NCI-H2227 treated with DMSO at 0.1 percent for 48 hours (cell line): ENCODE measurements around the gene HCRTR2.
"Not testable (repeated sequence)": the region's sequence is repeated elsewhere in the genome, so short reads cannot be mapped to it uniquely, and the experiment has no call there.

ENCODE experiments used
- DNase-seq: peaks from one replicate; lab custom pipeline; 2025; lab: John Stamatoyannopoulos, UW

The HCRTR2 gene

DNA sequence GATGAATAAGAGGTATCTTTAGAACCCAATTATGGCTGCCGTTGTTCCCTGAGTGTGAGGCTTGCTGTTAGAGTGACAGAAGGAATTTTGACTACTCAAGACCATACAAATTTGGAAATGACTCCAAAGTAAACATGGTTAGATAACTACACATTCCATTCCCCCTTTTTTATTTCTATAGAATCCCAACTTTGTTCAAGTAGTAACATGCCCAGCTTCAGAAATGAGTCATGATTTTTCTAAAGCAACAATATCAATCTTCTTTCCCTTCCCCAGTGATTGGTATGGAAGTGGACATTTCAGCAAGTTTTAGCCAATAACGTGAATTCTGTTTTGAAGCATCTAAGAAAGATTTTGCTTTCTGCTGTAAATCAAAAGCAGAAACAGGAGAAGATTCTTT lies 37.8 kb downstream of the HCRTR2 start:
- DNase-seq = no peak

DNA sequence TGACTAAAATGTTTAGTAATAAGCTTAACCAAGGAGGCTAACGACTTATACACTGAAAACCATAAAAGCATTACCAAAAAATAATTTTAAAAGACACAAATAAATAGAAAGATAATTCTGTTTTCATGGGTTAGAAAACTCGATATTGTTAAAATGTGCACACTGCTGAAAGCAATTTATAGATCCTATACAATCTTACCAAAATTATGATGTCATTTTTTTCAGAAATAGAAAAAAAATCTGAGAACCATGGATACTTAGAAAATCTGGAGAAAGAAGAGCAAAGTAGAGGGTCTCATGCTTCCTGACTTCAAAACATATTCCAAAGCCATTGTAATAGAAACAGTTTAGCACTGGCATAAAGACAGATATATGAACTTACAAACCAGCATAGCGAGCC lies 46.6 kb downstream of the HCRTR2 start:
- DNase-seq = no peak

DNA sequence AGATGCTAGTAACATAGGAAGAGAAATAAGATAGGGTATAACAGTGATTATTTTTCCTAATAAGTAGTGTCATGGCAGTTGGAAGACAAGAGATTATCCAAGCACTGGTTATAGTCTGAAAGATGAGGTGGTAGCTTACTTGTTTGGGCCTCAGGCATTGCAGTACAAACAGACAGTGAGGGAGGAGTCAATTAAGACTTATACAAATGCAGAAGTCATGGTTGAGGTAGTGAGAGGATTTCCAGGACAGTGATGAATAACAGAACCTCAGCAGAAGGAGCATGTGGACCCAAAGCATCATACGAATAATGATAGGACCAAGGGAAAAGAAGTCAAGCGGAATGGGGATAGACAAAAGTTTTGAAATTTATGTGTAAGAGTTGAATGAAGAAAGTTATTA lies 53.5 kb downstream of the HCRTR2 start:
- no peak for DNase-seq

DNA sequence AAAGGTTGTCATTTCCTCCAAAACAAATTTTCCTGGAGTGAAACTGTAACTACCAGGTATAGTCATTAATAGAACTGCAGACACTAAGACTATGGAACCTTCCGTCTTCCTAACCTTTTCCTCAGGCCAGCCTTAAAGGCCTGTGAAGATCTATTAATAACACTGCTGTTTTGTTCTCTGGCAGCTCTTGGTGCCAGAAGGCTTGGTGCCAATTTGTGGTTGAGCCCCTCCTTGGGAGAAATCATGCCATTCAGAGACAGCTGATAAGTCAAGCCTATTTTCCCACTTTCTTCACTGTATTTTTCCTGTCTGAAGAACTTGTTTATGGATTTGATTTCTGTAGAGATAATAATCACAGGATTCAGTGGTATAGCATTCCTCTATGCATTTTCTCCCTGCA lies 64.8 kb downstream of the HCRTR2 start:
- no peak for DNase-seq

DNA sequence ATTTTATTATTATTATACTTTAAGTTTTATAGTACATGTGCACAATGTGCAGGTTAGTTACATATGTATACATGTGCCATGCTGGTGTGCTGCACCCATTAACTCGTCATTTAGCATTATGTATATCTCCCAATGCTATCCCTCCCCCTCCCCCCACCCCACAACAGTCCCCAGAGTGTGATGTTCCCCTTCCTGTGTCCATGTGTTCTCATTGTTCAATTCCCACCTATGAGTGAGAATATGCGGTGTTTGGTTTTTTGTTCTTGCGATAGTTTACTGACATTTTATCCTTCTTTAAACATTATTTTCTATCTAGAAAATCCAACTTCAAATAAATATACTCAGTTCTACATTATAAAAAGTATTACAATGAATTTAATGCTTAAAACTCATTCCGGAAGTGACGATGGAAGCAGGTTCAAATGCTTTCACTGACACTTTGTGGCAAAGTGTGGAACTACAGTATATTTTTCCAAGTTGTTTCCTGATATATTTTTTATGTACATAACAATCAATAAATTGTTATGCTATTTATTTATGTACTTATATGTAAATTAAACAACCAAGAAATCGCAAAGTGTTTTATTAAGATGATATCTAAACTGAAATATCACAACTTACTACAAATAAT lies 66.8 kb downstream of the HCRTR2 start:
- DNase-seq = not testable (repeated sequence)

DNA sequence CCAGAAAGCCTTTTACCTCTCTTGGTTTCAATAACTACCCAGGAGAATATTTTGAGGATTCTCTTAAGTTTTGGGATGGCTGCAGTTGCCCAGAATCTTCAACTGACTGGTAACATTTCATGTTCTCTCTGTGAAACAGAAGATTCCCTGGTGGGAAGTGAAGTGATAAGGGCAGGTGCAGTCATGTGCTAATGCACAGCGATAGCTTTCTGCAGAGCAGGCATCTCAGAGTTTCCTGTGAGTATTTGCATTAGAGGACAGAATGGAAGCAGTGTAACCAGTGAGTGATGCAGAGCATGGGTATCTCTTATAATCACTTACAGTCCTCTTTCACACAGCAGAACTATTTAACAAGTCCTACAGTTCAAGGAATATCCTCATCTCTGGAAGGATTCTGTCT lies 76.1 kb downstream of the HCRTR2 start:
- DNase-seq = no peak

DNA sequence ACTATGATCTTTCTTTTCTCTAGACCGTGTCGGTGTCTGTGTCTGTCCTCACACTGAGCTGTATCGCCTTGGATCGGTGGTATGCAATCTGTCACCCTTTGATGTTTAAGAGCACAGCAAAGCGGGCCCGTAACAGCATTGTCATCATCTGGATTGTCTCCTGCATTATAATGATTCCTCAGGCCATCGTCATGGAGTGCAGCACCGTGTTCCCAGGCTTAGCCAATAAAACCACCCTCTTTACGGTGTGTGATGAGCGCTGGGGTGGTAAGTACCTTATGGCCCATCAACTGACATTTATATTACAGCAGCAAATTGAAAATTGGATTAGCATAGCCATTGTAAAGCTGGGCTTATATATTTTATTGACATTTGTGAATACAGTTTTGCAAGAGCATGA lies 80.8 kb downstream of the HCRTR2 start:
- DNase-seq = no peak

DNA sequence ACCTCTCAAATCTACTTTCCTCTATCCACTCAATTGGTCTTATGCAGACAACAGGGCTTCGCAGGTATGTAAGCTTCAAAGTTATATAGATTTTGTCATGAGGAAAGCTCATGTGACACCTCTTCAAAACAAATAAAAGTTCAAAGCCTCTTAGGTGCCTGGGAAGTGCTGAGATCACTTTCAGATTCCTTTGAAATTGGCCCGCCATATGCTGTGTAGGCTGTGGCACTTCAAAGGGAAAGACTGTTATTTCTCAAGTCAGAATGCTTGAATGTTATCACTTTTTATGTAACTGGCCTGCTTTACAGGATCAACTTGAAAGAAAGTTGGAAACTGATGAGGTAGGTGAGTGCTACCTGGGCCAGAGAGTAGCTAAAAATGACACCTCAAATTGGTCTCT lies 85.9 kb downstream of the HCRTR2 start:
- DNase-seq = no peak

DNA sequence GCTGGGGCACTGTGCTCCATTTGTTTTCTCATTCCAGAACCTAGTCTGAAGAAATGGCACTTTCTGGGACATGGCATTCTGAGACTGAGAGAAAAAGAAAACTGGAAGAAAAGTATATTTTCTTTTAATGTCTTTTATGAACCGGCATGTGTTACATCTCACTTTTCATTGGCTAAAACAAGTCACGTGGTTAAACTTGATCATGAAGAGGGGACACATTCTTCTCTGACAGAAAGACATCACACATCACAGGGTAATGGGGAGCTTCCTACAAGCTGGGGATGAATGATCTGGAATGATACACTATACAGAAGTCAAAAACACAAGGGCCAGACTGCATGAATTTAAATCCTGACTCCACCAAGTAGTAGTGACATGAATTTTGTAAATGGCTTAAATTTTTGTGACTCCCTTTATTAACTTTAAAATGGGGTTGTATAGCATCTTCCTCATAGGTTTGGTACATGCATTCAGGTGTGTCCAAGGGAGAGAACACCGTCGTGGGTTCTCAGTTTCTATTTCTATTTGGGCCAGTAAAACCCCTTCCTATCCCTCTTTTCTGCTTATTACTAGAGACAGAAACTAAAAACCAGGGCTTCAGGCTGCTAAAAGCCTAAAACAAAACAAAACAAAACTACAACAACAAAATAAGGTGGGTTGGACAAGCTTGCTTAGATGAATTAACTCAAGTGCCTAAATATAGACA lies 91.2 kb downstream of the HCRTR2 start:
- DNase-seq = no peak

DNA sequence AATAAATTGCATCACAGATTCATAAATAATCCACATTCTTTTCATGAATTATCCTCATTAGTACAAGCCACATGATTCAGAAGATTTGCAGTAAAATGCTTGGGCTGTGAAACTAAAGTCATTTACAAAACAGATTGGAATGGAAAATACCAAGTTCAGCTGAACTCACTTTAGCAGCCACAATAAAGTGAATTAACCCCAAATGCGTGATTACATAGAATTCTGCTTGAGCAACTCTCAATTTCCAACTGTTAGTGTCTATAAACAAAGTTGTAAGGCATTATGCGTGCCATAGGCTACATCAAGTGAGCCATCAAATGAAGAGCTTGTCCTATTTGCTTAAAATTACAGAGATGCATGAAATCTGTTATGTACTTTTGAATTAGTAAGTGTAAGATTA lies 92.6 kb downstream of the HCRTR2 start:
- DNase-seq = no peak

DNA sequence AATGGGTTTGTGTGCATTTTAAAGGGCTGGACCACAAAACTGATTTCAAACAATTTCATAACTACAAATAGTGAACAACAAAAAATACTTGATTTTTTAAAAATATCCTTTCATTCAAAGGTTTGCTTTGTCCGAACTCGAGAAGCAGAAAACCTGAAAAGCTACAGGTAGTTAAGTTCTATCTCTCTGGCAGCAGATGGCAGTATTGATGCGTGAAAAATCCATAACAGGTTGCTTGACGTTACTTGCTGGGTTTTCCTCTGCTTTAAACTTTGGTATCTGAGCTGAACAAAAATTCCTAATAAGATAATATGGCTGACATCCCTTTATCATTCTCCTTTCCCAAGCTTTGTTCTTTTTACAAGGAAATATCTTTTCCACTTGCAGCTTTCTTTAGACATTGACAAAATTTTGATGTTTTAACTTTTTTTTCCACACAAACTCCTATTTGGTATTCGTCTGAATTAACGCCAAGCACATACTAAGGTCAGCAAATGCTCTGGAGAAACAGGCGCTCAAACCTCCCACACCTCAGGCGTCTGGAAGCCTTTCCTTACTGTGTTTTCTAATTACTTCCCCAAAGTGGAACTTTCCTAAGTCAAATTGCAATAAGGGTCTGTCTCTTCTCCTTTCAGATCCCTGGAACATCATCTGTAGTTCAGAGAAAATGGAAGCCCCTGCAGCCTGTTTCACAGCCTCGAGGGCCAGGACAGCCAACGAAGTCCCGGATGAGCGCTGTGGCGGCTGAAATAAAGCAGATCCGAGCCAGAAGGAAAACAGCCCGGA lies 102.6 kb downstream of the HCRTR2 start:
- DNase-seq = peak; percentile 41

DNA sequence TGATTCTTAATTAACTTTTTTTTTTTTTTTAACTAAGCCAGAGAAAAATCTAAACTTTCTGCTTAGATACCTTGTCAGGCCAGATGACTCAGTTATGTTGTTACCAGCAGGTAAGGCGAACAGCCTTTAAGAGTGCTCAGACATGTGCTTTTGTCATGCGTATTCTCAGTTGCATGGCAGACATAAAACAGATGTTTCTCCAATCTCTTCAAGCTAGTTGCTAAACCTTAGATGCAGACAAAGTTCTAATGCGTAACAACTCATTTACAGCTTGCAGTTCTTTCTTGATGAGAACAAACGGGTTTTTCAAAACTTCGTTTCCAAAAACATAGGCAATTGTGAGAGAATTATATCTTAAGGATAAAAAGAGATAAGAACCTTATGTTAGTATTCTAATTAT lies 103.3 kb downstream of the HCRTR2 start:
- DNase-seq = no peak

DNA sequence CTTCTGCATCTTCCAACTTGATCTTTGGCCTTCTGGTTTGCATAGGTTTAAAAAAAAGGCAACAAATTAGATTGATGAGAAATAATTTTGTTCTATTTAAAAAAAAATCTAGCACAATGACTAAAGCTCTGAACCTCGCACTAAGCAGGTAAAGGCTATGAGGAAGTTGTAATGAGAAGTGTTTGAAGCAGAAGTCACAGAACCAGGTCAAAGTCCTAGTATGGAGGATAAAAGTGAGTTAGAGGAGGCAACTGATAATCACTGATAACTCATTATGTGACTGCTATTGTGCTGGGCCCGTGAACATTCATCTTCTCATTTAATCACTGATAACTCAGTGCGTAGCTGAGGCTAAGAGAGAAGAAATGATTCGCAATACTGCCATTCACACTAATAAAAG lies 106.9 kb downstream of the HCRTR2 start:
- DNase-seq = no peak

DNA sequence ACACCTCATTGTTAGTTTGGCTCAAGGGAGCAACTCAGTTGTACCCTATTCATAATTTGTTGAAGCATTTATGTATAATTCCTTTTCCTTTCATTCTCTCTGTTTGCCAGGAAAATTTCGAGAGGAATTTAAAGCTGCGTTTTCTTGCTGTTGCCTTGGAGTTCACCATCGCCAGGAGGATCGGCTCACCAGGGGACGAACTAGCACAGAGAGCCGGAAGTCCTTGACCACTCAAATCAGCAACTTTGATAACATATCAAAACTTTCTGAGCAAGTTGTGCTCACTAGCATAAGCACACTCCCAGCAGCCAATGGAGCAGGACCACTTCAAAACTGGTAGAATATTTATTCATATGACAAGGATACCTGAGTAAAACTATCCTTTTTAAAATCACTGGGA lies 107.8 kb downstream of the HCRTR2 start:
- DNase-seq = no peak

DNA sequence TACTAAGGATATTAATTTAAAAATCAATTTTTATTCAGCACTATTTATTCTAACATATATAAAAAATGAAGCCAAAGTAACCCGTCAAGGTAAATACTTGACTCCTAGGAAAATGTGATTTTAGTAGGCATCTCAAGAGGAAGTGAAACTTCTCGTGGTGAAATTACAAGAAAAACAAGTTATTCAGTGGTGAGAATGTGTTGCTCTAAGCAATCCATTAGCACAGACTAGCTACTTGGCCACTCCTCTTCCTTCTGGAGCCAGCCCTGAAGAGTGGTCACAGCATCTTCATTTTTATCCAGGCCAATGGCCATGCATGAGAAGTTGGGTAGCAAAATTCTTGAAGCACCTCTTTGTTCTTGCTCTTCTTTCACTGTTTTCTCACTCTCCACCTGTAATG lies 112.5 kb downstream of the HCRTR2 start:
- DNase-seq = no peak

DNA sequence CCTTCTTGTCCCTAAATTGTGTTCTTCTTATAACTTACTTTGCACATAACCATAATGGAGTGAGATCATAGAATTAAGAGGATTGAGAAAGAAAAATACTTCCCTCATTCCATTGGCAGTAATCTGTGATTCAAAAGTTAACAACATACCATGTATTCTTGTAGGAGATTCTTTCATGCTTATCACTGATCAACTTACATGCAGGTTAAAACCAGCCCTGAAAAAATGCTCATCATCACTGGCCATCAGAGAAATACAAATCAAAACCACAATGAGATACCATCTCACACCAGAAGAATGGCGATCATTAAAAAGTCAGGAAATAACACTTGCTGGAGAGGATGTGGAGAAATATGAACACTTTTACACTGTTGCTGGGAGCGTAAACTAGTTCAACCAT lies 116.4 kb downstream of the HCRTR2 start:
- no peak for DNase-seq

DNA sequence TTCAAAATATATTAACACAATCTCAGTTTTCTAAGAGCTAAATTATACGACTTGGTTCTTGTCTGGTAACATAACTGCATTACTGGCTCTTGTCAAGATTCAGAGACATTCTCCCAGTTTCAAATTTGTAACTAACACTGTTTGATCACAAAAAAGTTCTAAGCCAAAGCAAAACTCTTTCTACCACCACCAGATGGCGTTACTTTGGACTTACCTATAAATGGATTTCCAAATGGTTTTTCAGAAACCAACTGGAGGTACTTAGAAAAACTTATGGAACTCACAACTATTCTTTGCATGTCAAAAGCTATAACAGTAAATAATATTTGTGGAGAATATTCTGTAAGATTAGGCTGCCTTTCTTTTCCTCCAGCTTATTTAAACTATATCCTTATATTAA lies 118.8 kb downstream of the HCRTR2 start:
- no peak for DNase-seq

DNA sequence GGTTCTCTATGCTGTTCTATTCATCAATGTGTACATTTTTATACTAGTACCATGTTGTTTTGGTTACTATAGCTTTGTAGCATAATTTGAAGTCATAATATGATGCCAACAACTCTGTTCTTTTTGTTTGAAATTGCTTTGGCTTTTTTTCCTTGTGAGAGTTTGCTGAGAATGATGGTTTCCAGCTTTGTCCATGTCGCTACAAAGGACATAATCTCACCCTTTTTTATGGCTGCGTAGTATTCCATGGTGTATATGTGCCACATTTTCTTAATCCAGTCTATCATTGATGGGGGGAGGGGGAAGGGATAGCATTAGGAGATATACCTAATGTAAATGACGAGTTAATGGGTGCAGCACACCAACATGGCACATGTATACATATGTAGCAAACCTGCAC lies 122.9 kb downstream of the HCRTR2 start:
- DNase-seq = not testable (repeated sequence)

DNA sequence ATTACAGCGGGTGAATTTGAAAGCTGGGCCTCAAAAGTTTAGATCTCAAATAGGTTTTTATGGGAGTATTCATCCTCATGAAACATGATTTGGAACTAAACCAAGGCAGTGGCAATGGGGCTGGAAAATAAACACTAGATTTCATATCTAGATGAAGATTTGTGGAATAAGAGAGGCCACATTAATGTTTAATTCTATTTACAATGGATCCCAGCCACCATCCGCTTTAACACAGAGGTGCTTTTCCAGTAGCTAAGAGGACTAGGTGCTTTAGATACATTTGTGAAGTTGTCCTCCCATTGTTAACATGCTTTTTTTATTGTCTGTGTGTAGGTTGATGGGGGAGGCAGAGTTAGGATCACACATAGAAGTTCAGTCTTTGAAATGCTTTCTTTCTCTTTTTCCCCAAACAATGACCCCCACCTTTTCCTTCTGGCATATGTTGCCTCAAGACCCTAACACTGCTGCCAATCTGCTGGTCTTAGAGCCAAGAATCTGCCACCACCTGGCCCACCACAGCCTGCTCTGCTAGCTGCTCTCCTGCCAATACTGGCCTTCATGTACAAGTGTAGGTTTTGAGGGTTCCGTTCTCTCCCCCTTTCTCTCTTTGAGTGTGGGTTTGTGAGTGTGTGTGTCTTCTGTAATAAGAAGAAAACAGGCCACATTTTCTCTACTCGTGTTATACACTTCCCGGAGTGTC lies 125.1 kb downstream of the HCRTR2 start:
- no peak for DNase-seq

DNA sequence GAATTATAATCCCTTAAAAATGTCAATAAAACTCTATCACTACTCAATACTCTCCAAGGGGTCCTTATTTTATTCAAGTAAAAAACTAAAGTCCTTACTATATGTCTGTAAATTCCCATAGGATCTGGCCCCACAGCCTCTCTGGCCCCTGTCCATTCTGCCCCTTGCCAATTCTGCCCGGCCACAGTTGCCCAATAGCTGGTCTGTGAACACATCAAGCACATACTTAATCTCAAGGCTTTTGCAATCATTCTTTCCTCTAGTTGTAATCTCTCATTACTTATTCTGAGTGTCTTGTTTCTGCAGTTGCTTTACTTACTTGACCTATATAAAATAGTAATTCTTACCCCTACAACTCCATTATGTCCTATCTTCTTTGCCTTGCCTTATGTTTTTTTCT lies 130.4 kb downstream of the HCRTR2 start:
- no peak for DNase-seq

DNA sequence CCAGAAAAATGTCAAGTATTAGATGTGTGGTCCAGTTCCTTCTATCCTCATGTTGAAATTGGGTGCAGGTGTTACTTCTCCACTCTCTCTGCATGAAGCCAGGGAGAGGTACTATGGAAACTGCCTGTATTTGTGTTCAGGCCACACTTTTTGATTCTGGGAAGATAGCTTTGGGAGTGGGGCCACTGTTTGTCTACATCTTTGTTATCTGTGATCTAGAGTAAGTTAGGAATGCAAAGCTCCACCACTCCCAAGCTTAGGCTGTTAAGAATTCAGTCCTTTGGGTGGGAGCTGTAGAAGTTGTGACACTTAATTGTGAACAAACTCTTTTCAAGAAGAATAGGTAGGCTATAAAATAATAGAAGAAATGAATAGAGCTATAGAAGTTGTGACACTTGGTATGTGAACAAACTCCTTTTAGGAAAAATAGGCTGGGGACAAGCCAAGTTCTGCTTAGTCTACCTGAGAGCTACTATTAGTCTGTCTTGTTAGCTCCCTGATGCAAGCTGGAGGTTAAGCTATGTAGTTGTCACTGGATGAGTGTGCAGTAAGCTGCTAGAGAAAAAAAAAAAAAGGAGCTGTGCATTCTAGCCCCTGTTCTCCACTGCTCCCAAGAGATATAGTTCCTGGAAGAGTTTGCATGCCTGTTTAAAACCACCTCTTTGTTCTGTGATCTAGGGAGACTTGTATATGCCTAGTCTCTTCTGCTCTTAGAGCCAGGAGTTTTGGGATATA lies 145.8 kb downstream of the HCRTR2 start:
- no peak for DNase-seq

DNA sequence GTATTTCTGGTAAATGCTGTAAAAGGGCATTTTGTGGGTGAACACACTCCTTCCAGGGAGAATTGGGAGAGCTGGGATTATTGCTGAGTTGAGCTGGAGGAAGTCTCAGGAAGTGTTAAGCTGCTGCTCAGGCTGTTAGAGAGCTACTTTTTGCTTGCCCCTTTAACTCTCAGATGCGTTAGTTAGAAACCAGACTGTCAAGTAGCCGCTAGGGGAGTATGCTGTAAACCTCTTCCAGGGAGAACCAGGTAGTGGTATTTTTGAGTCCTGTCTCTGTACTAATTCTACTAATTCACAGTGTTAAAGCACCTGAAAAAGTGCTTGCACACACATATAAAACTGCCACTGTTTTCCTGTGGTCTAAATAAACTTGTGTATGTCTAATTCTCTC lies 146.4 kb downstream of the HCRTR2 start:
- DNase-seq = no peak
